K562 (cell line): ENCODE results near the gene IFTAP. TPM values are rescaled to one million over a fixed set of nuclear protein-coding genes. Genes with fewer than 3 reads are reported as not detected.

ENCODE experiments used
- ATAC-seq: fragments of 200-7000 bp; cut with Tn5 transposase; 3 replicates; pipeline ENCODE4 v1.9.1; 2020; ENCODE audit warnings: moderate library complexity
- BruUV-seq: library from RNA; stranded (reverse); fragments of 400-500 nt; replicated peaks from 2 replicates; lab custom pipeline; 2021; lab: Mats Ljungman, UMichigan
- CTCF ChIA-PET: fragments of 300-600 bp; formaldehyde crosslinking; extraction: SDS; loops from one replicate; lab custom pipeline; 2021; ENCODE audit warnings: low intra/inter-chr PET ratio; lab: Yijun Ruan, JAX
- POLR2A ChIA-PET: fragments of 300-600, 350-650 bp; sonication (Branson Sonifier 250); formaldehyde crosslinking; extraction: SDS; loops from one replicate; lab custom pipeline; 2021; ENCODE audit warnings: antibody characterized with exemption, inconsistent platforms; lab: Yijun Ruan, JAX
- DNase-seq, 4 experiments: peaks; one replicate each; pipeline versions ENCODE4 v3.0.0 to v3.0.0-alpha.2; 2011 to 2018; ENCODE audit warnings: low spot score in 3 of 4, mixed read lengths in 3 of 4; ENCODE audit errors: extremely low read depth in 1 of 4
- FAIRE-seq: peaks from 2 replicates; lab custom pipeline; 2011; peaks lifted over from hg19 to GRCh38; lab: Jason Lieb, UNC
- H2AFZ ChIP-seq: 2 replicates; pipeline ENCODE4 v1.6.0; 2011; ENCODE audit warnings: low read depth, low read length, control low read depth, inconsistent platforms
- H3K27ac ChIP-seq: fragments of 200-600 bp; 3 replicates; pipeline ENCODE4 v1.8.0; 2011; ENCODE audit warnings: low read depth, mild to moderate bottlenecking, control low read depth, inconsistent platforms, low read length, moderate library complexity, mixed read lengths; ENCODE audit errors: extremely low read depth
- H3K27me3 ChIP-seq, 2 experiments: fragments of 300-600 bp in 1 of 2; 2 replicates in 1 of 2; 3 replicates in 1 of 2; pipeline versions ENCODE4 v1.6.0 to v1.8.0; 2011; ENCODE audit warnings: inconsistent platforms in 2 of 2, low read length in 2 of 2, mild to moderate bottlenecking in 1 of 2, mixed read lengths in 1 of 2, moderate library complexity in 1 of 2; ENCODE audit not compliant: control insufficient read depth in 2 of 2, insufficient read depth in 2 of 2
- H3K36me3 ChIP-seq: fragments of 300-600 bp; 3 replicates; pipeline ENCODE4 v1.8.0; 2011; ENCODE audit warnings: mild to moderate bottlenecking, low read length, inconsistent platforms; ENCODE audit not compliant: control insufficient read depth, insufficient read depth
- H3K4me1 ChIP-seq, 2 experiments: fragments of 200-600 bp in 1 of 2; replicated peaks in 1 of 2; 2 replicates in 1 of 2; 3 replicates in 1 of 2; pipeline versions ENCODE4 v1.5.1 to v1.8.0; 2011; ENCODE audit warnings: inconsistent platforms in 2 of 2, low read length in 2 of 2, mild to moderate bottlenecking in 1 of 2, mixed read lengths in 1 of 2, moderate library complexity in 1 of 2; ENCODE audit not compliant: control insufficient read depth in 2 of 2, insufficient read depth in 2 of 2
- H3K4me2 ChIP-seq: 2 replicates; pipeline ENCODE4 v1.6.1; 2011; ENCODE audit warnings: low read length, control low read depth, inconsistent platforms, mixed read lengths; ENCODE audit not compliant: insufficient read depth
- H3K4me3 ChIP-seq: fragments of 200-600 bp; sonication (generic), shearing (Covaris generic); 2 replicates; pipeline ENCODE4 v1.5.1; 2016; ENCODE audit warnings: control low read depth, inconsistent platforms
- H3K79me2 ChIP-seq: fragments of 200-600 bp; 3 replicates; pipeline ENCODE4 v1.8.0; 2011; ENCODE audit warnings: low read length, inconsistent platforms; ENCODE audit not compliant: control insufficient read depth, insufficient read depth
- H3K9ac ChIP-seq, 2 experiments: 2 replicates each; pipeline versions ENCODE4 v1.6.0 to v1.6.1; 2011; ENCODE audit warnings: low read depth in 2 of 2, low read length in 2 of 2, control low read depth in 1 of 2, inconsistent platforms in 1 of 2, mild to moderate bottlenecking in 1 of 2, mixed read lengths in 1 of 2; ENCODE audit not compliant: insufficient read depth in 1 of 2
- H3K9me1 ChIP-seq: one replicate; pipeline ENCODE4 v1.6.0; 2011; ENCODE audit warnings: inconsistent platforms, mild to moderate bottlenecking, low read length, moderate library complexity; ENCODE audit not compliant: control insufficient read depth, insufficient read depth
- H3K9me3 ChIP-seq: replicated peaks from 2 replicates; pipeline ENCODE4 v1.5.1; 2011; ENCODE audit warnings: low read depth, low read length, inconsistent platforms; ENCODE audit not compliant: control insufficient read depth, insufficient read depth
- H4K20me1 ChIP-seq: replicated peaks from 2 replicates; pipeline ENCODE4 v1.6.1; 2011; ENCODE audit warnings: low read length, inconsistent platforms, mixed read lengths; ENCODE audit not compliant: control insufficient read depth, insufficient read depth
- CGGBP1 ChIP-seq: fragments of 250-450 bp; sonication (Bioruptor Pico); IDR thresholded peaks from 2 replicates; pipeline ENCODE4 v1.9.0; 2021; ENCODE audit warnings: mild to moderate bottlenecking
- POLR2AphosphoS2 ChIP-seq: IDR thresholded peaks from 2 replicates; pipeline ENCODE4 v1.6.1; 2012; ENCODE audit warnings: low read length, improper control_type of control experiment
- REST ChIP-seq, 2 experiments: fragments of 450-650 bp; formaldehyde crosslinking in 1 of 2; IDR thresholded peaks; 2 replicates each; pipeline versions ENCODE4 v1.4.0 to v1.6.1; 2014 to 2020; ENCODE audit warnings: mild to moderate bottlenecking in 2 of 2, borderline replicate concordance in 1 of 2, low read depth in 1 of 2
- RREB1 ChIP-seq: fragments of 250-450 bp; sonication (Bioruptor Pico); IDR thresholded peaks from 2 replicates; pipeline ENCODE4 v1.4.0; 2020
- WGBS: fragments of 100-300 bp; shearing (Covaris generic); methylation state at CpG from one replicate; pipeline ENCODE4 v1.1.6; 2016; ENCODE audit warnings: low coverage, mixed read lengths; ENCODE audit not compliant: insufficient coverage; ENCODE audit errors: missing lambda C conversion rate; 5-methylcytosine and 5-hydroxymethylcytosine counted together
- in situ Hi-C: fragments of 300-500 bp; cut with MboI; formaldehyde crosslinking; loops from 4 replicates; pipeline ENCODE4 v1.15.0; 2018; ENCODE audit warnings: inconsistent platforms, mixed read lengths
- intact Hi-C: fragments of 100-400 bp; cut with micrococcal nuclease; formaldehyde crosslinking; loops from 2 replicates; pipeline ENCODE4 v1.14.2; 2022
- polyA plus RNA-seq, 8 experiments: library from polyadenylated mRNA; depleted of rRNA in 4 of 8; stranded (reverse) in 5 of 8; unstranded in 3 of 8; fragments of >200 nt; fragmentation: Nextera tagmentation in 2 of 8; fragmentation: Illumina TruSeq in 1 of 8; extraction: Ambion mirVana in 2 of 8; extraction: Trizol in 1 of 8; gene quantifications; 2 replicates each; pipeline versions ENCODE4 v1.2.1 to v1.2.3, GENCODE V29; 2011 to 2014; ENCODE audit warnings: inconsistent platforms in 1 of 8, missing spikeins in 1 of 8
- total RNA-seq, 7 experiments: library from RNA; depleted of rRNA in 6 of 7; stranded (reverse); fragments of >200 nt in 6 of 7; fragmentation: Illumina TruSeq in 2 of 7; extraction: Trizol in 2 of 7; gene quantifications; 2 replicates each; pipeline versions ENCODE4 v1.2.1 to v1.2.3, GENCODE V29; 2011 to 2021; ENCODE audit warnings: low replicate concordance in 1 of 7

Gene IFTAP
- total and polyA plus RNA-seq, 9 of the 15 experiments (the other 6 are each of a cell fraction or from before 2014, with no cell fraction given), result 9.2 to 30.0 (median 17.0) TPM

GRCh38 chr11:36695571-36695970, 101.3 kb downstream of the IFTAP start (continued):
- TF ChIP-seq REST (IDR thresholded peaks at IDR 0.05; ENCODE audit: borderline replicate concordance), result no peak
- TF ChIP-seq REST (CRISPR knock-in tag; IDR thresholded peaks at IDR 0.05; ENCODE audit: low read depth), result no peak
- TF ChIP-seq, all 486 proteins: peak for 0

- no peaks in the 10 kb centered on the region for H3K4me1 ChIP-seq
- H4K20me1 ChIP-seq, result no peaks in the 10 kb centered on the region
- H3K4me3 ChIP-seq, result no peak overlapping the region
- intact Hi-C loops, result no loop called here
- no peaks in the 10 kb centered on the region for H3K36me3 ChIP-seq
- H3K27me3 ChIP-seq, result peaks cover 4 to 22% of the 10 kb centered on the region in 2 experiments; a peak in 3 of 5 replicates
- FAIRE-seq (no peak), DNase-seq (no peak), ATAC-seq (no peak)
- H3K9ac ChIP-seq, result no peak overlapping the region
- no peaks in the 10 kb centered on the region for H3K9me3 ChIP-seq
- POLR2A ChIA-PET, result interaction anchor here (0.6 to 1.0 kb wide), 2 partner anchors 8 to 397 kb away, joined by 3 read pairs; no protein-coding TSS in a partner anchor
- BruUV-seq, result no TSS peak
- no peak overlapping the region for H3K27ac ChIP-seq
- H2AFZ ChIP-seq, result no peak overlapping the region
- in situ Hi-C loops, result no loop called here
- H3K9me1 ChIP-seq, result no peaks in the 10 kb centered on the region
- no peaks in the 10 kb centered on the region for H3K79me2 ChIP-seq
- WGBS, result 4% methylated on average over 6 of the region's 6 CpGs
- H3K4me2 ChIP-seq, result no peak overlapping the region
- CTCF ChIA-PET, result no interaction called here
- no peak for TF ChIP-seq CGGBP1 (CRISPR knock-in tag)
- no peak for TF ChIP-seq RREB1 (CRISPR knock-in tag)
- TF ChIP-seq POLR2AphosphoS2, result no peak
Observed at GRCh38 chr11:36696550-36696949, 102.2 kb downstream of the IFTAP start.
